ENCODE measurements around the gene GRAMD1B. TPM values are rescaled to one million over a fixed set of nuclear protein-coding genes. Genes with fewer than 3 reads are reported as not detected.

The GRAMD1B gene
- total RNA-seq, 4 donors from 2014 or later, result 0.30 to 1.5 (median 0.68) TPM

DNA sequence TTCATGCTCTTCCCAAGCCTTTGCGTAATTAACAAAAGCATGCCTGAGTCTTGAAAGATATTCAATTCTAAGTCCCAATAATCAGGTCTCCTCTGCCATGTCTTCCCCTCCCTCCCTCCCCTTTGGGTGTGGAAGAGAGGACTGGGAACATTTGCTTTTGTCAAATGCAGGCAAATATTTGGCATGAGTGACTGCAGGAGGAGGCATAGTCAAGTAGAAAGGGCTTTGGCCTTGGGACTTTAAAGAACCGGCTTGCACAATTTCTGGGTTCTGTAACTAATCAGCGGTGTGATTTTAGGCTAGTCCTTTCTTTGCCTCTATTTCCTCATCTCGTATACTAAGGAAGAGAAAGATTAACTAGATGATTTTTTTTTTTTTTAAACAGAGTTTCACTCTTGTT lies 164.9 kb downstream of the GRAMD1B start:
- 86 to 88% methylated on average over 4 of the region's 4 CpGs for WGBS, 2 donors
- no peak for DNase-seq (ENCODE audit: low spot score in 2 of 2)
- TF ChIP-seq, protein P1, sequence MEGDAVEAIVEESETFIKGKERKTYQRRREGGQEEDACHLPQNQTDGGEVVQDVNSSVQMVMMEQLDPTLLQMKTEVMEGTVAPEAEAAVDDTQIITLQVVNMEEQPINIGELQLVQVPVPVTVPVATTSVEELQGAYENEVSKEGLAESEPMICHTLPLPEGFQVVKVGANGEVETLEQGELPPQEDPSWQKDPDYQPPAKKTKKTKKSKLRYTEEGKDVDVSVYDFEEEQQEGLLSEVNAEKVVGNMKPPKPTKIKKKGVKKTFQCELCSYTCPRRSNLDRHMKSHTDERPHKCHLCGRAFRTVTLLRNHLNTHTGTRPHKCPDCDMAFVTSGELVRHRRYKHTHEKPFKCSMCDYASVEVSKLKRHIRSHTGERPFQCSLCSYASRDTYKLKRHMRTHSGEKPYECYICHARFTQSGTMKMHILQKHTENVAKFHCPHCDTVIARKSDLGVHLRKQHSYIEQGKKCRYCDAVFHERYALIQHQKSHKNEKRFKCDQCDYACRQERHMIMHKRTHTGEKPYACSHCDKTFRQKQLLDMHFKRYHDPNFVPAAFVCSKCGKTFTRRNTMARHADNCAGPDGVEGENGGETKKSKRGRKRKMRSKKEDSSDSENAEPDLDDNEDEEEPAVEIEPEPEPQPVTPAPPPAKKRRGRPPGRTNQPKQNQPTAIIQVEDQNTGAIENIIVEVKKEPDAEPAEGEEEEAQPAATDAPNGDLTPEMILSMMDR (IDR thresholded peaks at IDR 0.05), result no peak
- no peak for TF ChIP-seq POLR2A (IDR thresholded peaks at IDR 0.05)
- H3K4me3 ChIP-seq (ENCODE audit: low read depth, poor library complexity, severe bottlenecking), result no peak overlapping the region
- intact Hi-C loops (cut with DNase I; ENCODE audit: low total_unique reads), result no loop called here

DNA sequence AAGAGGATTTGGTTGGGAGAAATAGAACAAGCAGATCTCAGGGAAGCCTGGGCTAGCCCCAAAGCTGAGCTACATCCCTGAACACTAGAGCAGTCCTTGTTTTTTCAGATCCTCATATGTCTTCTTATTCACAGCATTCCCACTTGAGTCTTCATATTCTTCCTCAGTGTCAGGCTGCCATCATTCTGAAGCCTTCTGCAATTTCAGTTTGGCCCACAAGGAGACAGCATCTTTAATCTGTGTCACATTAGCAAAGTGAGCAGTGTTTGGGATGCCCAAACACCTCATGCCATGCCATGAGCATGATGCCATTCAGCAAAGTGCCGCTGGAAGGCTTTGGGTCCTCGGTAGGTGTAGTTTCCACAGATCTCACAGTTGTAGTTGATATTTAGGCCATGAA lies 167.8 kb downstream of the GRAMD1B start:
- TF ChIP-seq, protein P1 (IDR thresholded peaks at IDR 0.05), result no peak
- no peak for TF ChIP-seq POLR2A (IDR thresholded peaks at IDR 0.05)
- no peak overlapping the region for H3K4me3 ChIP-seq (ENCODE audit: low read depth, poor library complexity, severe bottlenecking)
- intact Hi-C loops (cut with DNase I; ENCODE audit: low total_unique reads), result no loop called here
- WGBS, 2 donors, result 95 to 100% methylated on average over 2 of the region's 2 CpGs
- no peak for DNase-seq (ENCODE audit: low spot score in 2 of 2)

DNA sequence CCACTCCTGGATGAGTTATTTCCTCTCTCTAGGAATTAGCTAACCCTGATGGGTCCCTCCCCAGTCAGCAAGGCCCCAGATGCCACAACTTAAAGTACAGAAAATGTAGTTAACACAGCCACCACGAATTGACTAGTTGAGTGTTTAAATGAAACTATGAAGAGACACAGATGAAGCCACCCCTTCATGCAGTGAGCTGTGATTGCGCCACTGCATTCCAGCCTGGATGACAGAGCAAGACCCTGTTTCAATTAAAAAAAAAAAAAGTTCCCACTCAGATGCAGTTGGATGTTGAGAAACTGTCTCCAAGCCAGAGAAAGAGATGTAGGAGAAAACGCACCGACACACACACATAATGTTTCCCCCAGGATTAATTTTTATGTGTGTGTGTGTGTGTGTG lies 171.1 kb downstream of the GRAMD1B start:
- WGBS, 2 donors, result 66 to 74% methylated on average over 4 of the region's 4 CpGs
- no peak for DNase-seq (ENCODE audit: low spot score in 2 of 2)
- H3K4me3 ChIP-seq (ENCODE audit: low read depth, poor library complexity, severe bottlenecking), result no peak overlapping the region
- intact Hi-C loops (cut with DNase I; ENCODE audit: low total_unique reads), result no loop called here
- TF ChIP-seq, protein P1 (IDR thresholded peaks at IDR 0.05), result no peak

DNA sequence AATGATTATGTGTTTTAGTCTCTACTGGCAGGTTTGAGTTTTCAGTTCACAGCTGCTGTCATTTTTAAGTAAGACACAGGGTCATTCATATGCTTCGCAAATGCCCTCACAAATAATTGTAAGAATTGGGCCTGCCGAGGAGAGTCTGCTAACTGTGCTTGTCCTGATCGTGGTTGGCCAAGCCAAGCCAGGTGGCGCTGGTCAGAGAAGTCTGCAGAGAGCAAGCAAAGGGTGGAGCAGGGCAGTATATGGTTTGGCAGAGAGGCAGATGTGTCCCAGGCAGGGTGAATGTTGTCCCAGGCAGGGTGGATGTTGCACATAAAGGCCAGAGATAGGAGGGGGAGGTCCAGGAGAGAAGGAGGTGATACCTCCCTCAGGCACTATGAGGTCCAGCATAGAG lies 171.7 kb downstream of the GRAMD1B start:
- TF ChIP-seq, protein P1 (IDR thresholded peaks at IDR 0.05), result no peak
- TF ChIP-seq POLR2A (IDR thresholded peaks at IDR 0.05), result no peak
- H3K4me3 ChIP-seq (ENCODE audit: low read depth, poor library complexity, severe bottlenecking), result no peak overlapping the region
- 77 to 84% methylated on average over 4 of the region's 4 CpGs for WGBS, 2 donors
- no peak for DNase-seq (ENCODE audit: low spot score in 2 of 2)
- intact Hi-C loops (cut with DNase I; ENCODE audit: low total_unique reads), result no loop called here

DNA sequence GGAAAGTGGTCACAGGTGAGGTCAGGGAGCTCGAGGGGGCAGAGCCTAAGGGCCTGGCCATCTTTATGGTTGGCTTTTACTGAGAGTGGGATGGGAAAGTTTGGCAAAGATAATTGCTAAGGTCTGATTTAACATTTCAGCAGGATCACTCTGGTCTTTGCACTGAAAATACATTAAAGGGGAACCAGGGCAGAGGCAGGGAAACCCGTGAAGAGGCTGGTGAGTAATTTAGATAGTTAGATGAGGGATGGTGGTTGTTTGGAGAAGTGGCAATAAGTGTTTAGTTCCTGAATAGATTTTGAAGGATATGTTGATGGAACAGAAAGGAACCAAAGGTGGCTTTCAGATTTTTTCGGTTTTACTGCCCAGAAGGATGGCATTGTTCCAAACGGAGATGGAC lies 173.6 kb downstream of the GRAMD1B start:
- WGBS, 2 donors, result 78 to 87% methylated on average over 4 of the region's 4 CpGs
- no peak for DNase-seq (ENCODE audit: low spot score in 2 of 2)
- TF ChIP-seq POLR2A (IDR thresholded peaks at IDR 0.05), result no peak
- TF ChIP-seq, protein P1 (IDR thresholded peaks at IDR 0.05), result no peak
- no peak overlapping the region for H3K4me3 ChIP-seq (ENCODE audit: low read depth, poor library complexity, severe bottlenecking)
- intact Hi-C loops (cut with DNase I; ENCODE audit: low total_unique reads), result no loop called here

DNA sequence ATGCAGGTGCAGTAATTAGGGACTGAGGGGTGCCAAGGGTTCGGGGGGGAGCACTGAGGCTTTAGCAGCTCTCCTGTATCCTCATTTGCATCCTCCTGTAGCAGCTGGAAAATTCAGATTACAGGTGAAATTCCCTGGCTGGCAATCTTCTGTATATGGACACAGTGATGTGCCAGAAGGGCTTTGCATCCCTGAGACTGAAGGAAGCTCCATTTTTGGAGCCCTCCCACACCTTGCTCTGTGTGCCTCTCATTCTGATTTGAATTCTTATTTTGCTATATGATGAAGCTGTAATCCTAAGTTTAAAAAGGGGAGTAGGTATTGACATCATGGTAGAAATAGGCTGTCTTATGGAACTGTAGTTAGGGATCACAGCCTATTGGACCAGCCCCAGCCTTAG lies 177.7 kb downstream of the GRAMD1B start:
- 56 to 57% methylated on average over 1 of the region's 1 CpG for WGBS, 2 donors
- TF ChIP-seq, protein P1 (IDR thresholded peaks at IDR 0.05), result no peak
- TF ChIP-seq POLR2A (IDR thresholded peaks at IDR 0.05), result no peak
- DNase-seq (ENCODE audit: low spot score in 2 of 2), result no peak
- no peak overlapping the region for H3K4me3 ChIP-seq (ENCODE audit: low read depth, poor library complexity, severe bottlenecking)
- intact Hi-C loops (cut with DNase I; ENCODE audit: low total_unique reads), result no loop called here
